ENCODE data around the gene ZNF189.
A peak's percentile ranks its signal among the peaks of the same experiment; 100 is the strongest.

Gene ZNF189

DNA sequence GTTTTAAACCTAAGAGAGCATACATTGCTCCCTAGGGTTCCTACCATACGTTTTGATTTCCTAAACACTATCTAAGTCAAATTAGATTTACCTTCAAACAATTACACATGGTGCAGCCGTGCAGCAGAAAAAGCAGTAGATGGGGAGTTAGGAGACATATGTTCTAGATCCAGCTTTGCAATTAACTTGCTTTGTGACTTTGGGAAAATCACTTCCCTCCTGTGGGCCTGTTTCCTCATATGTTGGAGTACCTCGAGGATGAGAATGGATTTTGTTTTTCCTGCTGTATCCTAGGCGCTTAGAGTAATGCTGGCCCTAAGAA lies 944 bp upstream of the ZNF189 start:
- Histone ChIP-seq H3K9me3 (ENCODE audit: insufficient read depth, low read length) (no peaks in the 10 kb centered on the region), H3K4me2 (ENCODE audit: low read length) (peak overlapping the region; percentile 84), H3K4me3 (ENCODE audit: low read length) (peak overlapping the region; percentile 83), H3K9ac (ENCODE audit: low read length) (peak overlapping the region; percentile 78), H3K27ac (ENCODE audit: low read length) (peak overlapping the region; percentile 28), H3K4me1 (ENCODE audit: low read length) (peaks cover 17% of the 10 kb centered on the region), H4K20me1 (ENCODE audit: insufficient read depth, low read length) (peaks cover 5% of the 10 kb centered on the region), H3K36me3 (replicated peaks; ENCODE audit: low read depth, low read length) (peaks cover 70% of the 10 kb centered on the region), H2AFZ (ENCODE audit: low read depth, low read length) (no peak overlapping the region), H3K27me3 (ENCODE audit: low read depth, low read length) (no peaks in the 10 kb centered on the region), H3K79me2 (ENCODE audit: low read length) (peaks cover 78% of the 10 kb centered on the region)
- TF ChIP-seq, protein P1, sequence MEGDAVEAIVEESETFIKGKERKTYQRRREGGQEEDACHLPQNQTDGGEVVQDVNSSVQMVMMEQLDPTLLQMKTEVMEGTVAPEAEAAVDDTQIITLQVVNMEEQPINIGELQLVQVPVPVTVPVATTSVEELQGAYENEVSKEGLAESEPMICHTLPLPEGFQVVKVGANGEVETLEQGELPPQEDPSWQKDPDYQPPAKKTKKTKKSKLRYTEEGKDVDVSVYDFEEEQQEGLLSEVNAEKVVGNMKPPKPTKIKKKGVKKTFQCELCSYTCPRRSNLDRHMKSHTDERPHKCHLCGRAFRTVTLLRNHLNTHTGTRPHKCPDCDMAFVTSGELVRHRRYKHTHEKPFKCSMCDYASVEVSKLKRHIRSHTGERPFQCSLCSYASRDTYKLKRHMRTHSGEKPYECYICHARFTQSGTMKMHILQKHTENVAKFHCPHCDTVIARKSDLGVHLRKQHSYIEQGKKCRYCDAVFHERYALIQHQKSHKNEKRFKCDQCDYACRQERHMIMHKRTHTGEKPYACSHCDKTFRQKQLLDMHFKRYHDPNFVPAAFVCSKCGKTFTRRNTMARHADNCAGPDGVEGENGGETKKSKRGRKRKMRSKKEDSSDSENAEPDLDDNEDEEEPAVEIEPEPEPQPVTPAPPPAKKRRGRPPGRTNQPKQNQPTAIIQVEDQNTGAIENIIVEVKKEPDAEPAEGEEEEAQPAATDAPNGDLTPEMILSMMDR (IDR thresholded peaks at IDR 0.05; ENCODE audit: low read depth, low read length) = no peak
- no peak for TF ChIP-seq EZH2phosphoT487 (IDR thresholded peaks at IDR 0.05; ENCODE audit: low read depth)

DNA sequence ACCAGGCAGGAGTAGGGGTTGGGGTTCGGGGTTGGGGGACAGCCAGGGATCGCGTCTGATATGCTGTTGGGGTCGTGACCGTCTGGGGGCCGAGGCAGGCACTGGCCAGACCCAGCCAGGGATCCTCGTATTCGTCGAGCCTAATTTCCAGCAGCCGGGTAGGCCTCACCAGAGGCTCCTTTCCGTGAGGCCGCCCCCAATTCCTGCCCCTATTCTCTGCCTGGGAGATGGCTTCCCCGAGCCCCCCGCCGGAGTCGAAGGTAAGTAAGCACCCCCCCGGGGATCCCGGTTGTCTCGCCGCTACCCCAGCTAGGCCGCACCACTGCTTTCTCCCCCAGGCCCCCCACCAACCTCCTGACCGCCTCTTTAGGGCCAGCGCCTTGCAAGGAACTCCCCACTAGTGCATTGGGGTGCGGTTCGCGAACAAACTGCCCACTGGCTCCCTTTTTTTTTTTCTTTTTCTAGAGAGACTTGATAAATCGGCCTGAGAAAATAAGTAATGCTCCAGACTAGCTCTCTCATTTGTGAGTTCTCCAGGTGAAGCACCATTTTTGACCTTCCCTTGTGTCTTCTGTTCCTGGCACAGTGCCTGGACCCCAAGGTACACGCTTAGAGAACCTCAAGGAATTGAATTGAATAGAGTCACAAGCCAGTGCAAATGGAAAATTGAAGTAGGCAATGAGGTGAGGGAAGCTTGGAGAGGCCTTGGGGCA lies 435 bp downstream of the ZNF189 start:
- H3K4me3 ChIP-seq (ENCODE audit: low read length) = peak overlapping the region; percentile 90
- peaks cover 17% of the 10 kb centered on the region for H3K4me1 ChIP-seq (ENCODE audit: low read length)
- H3K9me3 ChIP-seq (ENCODE audit: insufficient read depth, low read length) = peaks cover 3% of the 10 kb centered on the region; the same call in 1 of the 2 replicates
- peak overlapping the region; percentile 96 for H3K4me2 ChIP-seq (ENCODE audit: low read length)
- no peaks in the 10 kb centered on the region for H3K27me3 ChIP-seq (ENCODE audit: low read depth, low read length)
- peak overlapping the region; percentile 34 for H3K27ac ChIP-seq (ENCODE audit: low read length)
- peak overlapping the region; percentile 83 for H3K9ac ChIP-seq (ENCODE audit: low read length)
- H3K79me2 ChIP-seq (ENCODE audit: low read length) = peaks cover 64% of the 10 kb centered on the region
- no peaks in the 10 kb centered on the region; the same call in 1 of the 2 replicates for H4K20me1 ChIP-seq (ENCODE audit: insufficient read depth, low read length)
- TF ChIP-seq EZH2phosphoT487 (IDR thresholded peaks at IDR 0.05; ENCODE audit: low read depth) = no peak
- TF ChIP-seq, protein P1 (IDR thresholded peaks at IDR 0.05; ENCODE audit: low read depth, low read length) = no peak
- H2AFZ ChIP-seq (ENCODE audit: low read depth, low read length) = no peak overlapping the region
- peaks cover 70% of the 10 kb centered on the region for H3K36me3 ChIP-seq (replicated peaks; ENCODE audit: low read depth, low read length)

DNA sequence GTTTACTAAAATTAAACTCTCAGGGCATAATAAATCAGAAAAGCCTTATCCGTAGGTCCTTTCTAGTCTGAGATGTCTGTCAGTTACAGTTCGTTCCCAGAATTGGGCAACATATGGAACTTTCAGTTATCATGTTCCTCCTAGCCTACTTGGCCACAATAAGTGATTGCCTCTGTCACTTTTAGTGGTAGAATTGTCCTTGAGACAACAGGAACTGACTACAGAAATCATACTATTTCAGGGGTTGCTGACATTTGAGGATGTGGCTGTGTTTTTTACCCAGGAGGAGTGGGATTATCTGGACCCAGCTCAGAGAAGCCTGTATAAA lies 956 bp downstream of the ZNF189 start:
- Histone ChIP-seq H3K27ac (ENCODE audit: low read length) (no peak overlapping the region), H3K4me3 (ENCODE audit: low read length) (peak overlapping the region; percentile 90), H3K9me3 (ENCODE audit: insufficient read depth, low read length) (peaks cover 3% of the 10 kb centered on the region; the same call in 1 of the 2 replicates), H3K4me1 (ENCODE audit: low read length) (peaks cover 17% of the 10 kb centered on the region), H3K27me3 (ENCODE audit: low read depth, low read length) (no peaks in the 10 kb centered on the region), H3K79me2 (ENCODE audit: low read length) (peaks cover 59% of the 10 kb centered on the region), H3K4me2 (ENCODE audit: low read length) (peak overlapping the region; percentile 96), H3K9ac (ENCODE audit: low read length) (peak overlapping the region; percentile 83), H2AFZ (ENCODE audit: low read depth, low read length) (no peak overlapping the region), H3K36me3 (replicated peaks; ENCODE audit: low read depth, low read length) (peaks cover 70% of the 10 kb centered on the region), H4K20me1 (ENCODE audit: insufficient read depth, low read length) (no peaks in the 10 kb centered on the region; the same call in 1 of the 2 replicates)
- TF ChIP-seq EZH2phosphoT487 (IDR thresholded peaks at IDR 0.05; ENCODE audit: low read depth) = no peak
- TF ChIP-seq, protein P1 (IDR thresholded peaks at IDR 0.05; ENCODE audit: low read depth, low read length) = no peak

DNA sequence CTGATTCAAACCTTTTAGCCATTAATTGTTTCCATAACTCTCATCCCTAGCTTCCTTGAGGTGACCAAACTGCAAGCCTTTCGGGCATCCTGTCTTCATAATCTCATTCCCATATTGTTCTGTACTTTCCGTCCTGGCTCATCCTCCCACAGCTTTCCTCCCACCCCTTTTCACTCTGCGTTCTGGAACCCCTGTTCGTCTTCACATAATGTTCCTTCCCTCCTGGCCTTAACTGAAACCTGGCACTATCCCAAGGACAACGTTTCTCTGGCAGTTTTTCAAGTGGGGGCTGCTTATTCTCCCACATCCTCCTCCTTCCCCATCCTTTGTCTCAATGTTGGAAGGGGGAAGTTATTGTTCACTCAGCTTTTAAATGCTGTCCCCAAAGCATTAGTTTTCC lies 1.5 kb downstream of the ZNF189 start:
- Histone ChIP-seq H3K4me3 (ENCODE audit: low read length) (peak overlapping the region; percentile 90; the same call in 1 of the 2 replicates), H3K4me1 (ENCODE audit: low read length) (peaks cover 17% of the 10 kb centered on the region), H3K36me3 (replicated peaks; ENCODE audit: low read depth, low read length) (peaks cover 70% of the 10 kb centered on the region), H2AFZ (ENCODE audit: low read depth, low read length) (no peak overlapping the region), H3K9ac (ENCODE audit: low read length) (0 out of 2 replicates have a peak overlapping the region, but pooled peaks have one; percentile 83), H3K79me2 (ENCODE audit: low read length) (peaks cover 54% of the 10 kb centered on the region), H3K9me3 (ENCODE audit: insufficient read depth, low read length) (peaks cover 3% of the 10 kb centered on the region; the same call in 1 of the 2 replicates), H3K4me2 (ENCODE audit: low read length) (peak overlapping the region; percentile 96), H4K20me1 (ENCODE audit: insufficient read depth, low read length) (no peaks in the 10 kb centered on the region; the same call in 1 of the 2 replicates), H3K27me3 (ENCODE audit: low read depth, low read length) (no peaks in the 10 kb centered on the region), H3K27ac (ENCODE audit: low read length) (no peak overlapping the region)
- TF ChIP-seq EZH2phosphoT487 (IDR thresholded peaks at IDR 0.05; ENCODE audit: low read depth) = no peak
- TF ChIP-seq, protein P1 (IDR thresholded peaks at IDR 0.05; ENCODE audit: low read depth, low read length) = no peak

Measured in OCI-LY3 (cell line).